GM21515 (cell line): ENCODE results near the gene REG4.
A peak's percentile ranks its signal among the peaks of the same experiment; 100 is the strongest.
"Not testable (repeated sequence)": the region's sequence is repeated elsewhere in the genome, so short reads cannot be mapped to it uniquely, and the experiment has no call there.

Source experiments
- ATAC-seq: cut with Tn5 transposase; IDR thresholded peaks from one replicate; pipeline ENCODE4 v1.9.1; 2021; ENCODE audit not compliant: unreplicated experiment

The REG4 gene

DNA sequence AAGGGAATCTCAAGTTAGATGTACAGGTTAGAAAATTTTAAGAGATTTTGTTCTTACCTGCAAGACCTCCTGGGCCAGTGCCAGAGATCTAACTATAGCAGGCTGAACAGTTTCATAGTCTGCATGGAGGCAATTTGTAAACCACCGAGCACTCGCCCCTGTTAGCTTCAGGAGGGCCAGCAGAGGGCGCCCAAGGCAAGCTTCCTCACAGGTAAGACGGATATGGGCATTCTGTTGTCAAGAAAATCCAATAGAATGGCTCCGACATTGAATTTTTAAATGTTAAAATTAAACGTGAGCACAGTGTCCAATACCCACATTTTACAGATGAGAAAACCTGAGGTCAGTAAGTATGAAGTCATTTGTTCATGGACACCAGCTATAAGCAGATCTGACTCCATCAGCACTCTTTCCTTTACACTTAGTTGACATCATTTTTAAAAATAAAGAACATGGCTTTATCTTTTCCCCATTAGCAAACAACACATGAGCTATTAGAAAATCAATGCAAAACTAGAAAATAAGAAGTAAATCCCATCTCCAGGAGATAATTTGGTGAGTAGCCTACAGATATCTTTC, 2.2 kb downstream of the REG4 start:
- peak; percentile 80 for ATAC-seq

DNA sequence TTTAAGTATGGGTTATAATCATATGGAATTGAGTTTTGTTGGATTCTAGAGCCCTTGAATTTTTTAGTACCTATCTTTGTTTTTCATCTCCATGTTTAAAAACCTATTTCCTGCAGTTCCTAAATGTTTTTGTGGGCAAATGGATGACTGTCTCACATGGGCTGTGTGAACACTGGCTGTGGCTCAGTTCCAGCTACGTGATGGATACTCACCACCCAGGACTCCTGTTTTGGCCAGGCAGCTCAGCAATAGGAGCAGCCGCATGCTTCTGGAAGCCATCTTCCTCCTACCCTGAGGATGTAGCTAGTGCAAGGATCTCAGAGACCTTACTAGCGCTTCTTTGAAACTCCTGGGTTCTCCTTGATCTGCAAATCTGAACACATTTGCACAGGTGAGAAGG, 2.8 kb downstream of the REG4 start:
- no peak for ATAC-seq

GRCh38 chr1:119806489-119806888, 4.8 kb downstream of the REG4 start:
- no peak for ATAC-seq

DNA sequence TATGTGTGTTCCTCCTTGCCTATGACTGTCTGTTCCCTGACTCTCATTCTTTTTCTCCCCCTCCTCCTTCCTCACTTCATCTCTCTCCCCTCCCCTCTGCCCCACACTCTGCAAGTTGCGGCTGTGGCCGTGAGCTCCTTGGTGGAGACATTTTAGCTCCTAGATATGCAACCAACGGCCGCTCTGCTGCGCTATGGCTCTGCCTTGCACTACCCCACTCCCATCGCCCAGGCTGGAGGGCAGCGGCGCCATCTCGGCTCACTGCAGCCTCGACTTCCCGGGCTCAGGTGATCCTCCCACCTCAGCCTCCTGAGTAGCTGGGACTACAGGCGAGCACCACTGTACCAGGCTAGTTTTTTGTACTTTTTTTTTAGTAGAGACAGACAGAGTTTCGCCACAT, 5.5 kb downstream of the REG4 start:
- no peak for ATAC-seq

DNA sequence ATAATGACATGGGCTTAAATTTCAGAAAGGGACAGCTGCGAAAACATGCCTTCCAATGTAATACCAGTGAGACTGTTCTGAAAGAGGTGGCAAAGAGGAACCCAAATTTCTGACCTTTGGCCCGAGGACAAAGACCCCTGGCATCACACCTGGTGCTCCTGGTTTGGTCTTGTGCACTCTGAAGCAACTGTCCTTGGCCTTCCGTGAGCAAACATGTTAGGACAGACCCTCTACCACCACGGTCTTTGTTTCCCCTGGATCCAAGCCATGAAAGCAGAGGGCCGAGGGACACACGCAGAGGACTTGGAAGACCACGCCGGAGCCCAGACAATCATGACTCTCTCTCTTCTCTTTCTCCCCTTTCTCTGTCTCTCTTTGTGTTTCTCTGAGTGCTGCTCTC, 6.0 kb downstream of the REG4 start:
- no peak for ATAC-seq

DNA sequence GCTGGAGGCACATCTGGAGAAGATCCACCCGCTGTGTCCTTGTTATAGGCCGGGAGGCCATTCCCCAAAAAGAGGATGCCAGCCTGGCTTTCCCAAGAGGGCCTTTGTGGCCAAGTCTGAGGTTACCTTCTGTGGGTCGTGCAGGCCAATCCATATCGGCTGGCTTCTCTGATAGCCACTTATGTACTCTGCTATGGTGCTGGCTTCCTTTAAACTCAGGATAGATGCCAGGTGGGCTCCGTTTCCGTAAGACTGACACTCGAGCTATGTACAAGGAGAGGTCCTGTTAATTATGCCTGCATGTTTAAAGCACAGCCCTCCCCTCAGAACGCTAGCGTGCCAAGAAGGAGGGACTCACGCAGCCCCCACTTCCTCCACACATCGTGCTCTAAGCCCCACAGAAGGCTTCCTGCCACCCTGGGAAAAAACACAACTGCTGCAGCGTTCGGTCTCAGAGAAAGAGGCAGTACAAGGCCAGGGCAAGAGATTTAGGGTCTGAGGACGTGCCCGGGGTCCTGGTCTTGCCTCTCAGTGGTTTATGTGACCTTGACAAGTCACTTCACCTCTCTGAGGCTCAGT, 11.6 kb downstream of the REG4 start:
- ATAC-seq: no peak

DNA sequence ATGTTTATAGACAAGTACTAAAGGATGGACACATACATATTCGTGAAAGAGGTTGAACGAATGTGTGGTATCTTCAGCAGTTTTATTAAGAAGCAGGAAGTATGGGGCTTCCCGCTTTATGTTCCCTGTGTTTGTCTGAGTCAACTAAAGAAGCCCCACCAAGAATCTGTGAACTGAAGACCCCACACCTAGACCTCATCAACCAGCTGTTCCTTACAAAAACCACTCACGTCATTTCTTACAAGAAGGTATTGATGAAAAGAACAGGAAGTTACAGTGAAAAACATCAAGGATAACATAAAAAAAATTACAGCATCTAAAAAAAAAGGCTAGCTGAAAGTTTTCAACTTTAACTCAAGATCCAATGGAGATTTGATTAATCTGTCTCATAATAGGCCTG, 12.3 kb downstream of the REG4 start:
- ATAC-seq: no peak

DNA sequence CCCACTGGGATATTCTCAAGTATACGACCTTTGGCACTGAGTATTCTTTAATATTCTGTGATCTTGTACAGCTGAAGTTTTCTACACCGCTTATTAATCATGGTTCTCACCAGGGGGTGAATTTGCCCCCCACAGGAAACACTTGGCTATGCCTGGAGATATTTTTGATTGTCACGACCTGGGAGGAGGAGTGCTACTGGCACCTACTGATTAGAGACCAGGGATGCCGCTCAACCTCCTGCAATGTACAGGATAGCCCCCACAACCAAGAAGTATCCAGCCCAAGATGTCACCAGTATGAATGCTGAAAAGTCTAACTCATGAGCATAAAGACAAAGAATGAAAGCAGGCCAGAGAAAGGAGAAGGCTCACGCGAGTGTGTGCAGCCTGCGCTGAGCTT, 13.7 kb downstream of the REG4 start:
- ATAC-seq: no peak

DNA sequence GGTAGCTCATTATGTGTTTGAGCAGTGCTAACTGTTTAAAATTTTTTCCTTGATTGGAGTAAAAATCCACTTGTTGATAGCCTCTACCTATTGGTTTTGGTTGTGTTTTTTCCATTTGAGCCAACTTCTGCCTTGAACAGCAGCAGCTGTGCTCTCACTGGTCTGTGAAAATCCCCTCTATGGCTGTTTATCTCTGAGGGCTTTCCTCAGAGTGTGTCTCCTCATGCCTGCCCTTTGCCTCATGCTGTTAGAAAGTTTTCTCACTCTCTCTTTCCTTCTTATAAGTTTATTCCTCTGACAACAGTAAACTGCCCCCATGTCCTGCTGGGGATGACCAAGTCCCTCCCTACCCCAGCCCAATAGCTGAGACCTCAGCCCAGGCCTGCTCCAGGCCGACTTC, 14.1 kb downstream of the REG4 start:
- ATAC-seq: no peak

GRCh38 chr1:119795261-119796200, 15.7 kb downstream of the REG4 start:
- ATAC-seq: no peak

DNA sequence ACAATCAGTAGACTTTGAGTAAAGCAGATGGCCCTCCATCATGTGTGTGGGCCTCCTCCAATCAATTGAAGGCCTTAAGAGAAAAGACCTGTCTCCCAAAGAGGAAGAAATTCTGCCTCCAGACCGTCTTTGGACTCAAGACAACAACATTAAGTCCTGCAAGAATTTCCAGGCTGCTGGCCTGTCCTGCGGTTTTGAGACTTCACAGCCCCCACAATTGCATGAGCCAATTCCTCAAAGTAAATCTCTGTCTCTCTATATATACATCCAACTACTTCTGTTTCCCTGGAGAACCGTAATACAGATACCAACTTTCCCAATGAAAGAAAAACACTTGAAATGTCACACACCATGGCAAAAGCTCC, 16.4 kb downstream of the REG4 start:
- no peak for ATAC-seq

- no peak for ATAC-seq
Measured at GRCh38 chr1:119794230-119794875, 16.9 kb downstream of the REG4 start.

GRCh38 chr1:119791377-119791776, 19.9 kb downstream of the REG4 start:
- no peak for ATAC-seq

DNA sequence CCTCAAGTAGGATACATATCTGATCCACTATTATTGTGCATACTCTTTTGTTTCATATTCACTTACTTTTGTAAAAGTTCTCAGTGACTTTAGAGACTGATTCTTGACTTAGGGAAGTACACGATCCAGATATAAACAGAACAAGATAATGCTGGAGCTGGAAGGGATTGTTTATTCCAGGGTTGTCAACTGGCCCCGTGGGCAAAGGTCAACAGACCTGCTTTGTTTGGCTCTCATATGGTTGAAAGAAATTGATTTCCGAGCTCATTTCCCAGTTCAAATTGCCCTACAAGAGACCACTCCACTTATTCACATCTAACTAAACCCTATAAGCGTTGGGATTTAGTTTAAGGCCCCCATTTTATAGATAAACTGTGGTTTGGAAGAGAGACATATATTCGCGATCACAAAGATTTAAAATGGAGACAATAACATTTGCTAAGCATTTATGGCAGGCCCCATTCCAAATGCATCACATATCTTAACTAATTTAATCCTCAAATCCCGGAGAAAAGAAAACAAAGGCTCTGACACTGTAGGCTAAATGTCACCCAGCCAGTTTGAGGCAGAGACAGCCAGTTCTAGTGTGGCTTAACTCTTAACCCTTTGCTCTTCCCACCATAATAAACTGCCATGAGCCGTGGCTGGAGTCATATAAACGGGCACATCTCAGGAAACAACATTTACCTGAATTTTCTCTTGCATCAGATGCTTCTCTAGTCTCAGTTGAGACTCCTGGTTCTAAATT, 20.6 kb downstream of the REG4 start:
- ATAC-seq: no peak

DNA sequence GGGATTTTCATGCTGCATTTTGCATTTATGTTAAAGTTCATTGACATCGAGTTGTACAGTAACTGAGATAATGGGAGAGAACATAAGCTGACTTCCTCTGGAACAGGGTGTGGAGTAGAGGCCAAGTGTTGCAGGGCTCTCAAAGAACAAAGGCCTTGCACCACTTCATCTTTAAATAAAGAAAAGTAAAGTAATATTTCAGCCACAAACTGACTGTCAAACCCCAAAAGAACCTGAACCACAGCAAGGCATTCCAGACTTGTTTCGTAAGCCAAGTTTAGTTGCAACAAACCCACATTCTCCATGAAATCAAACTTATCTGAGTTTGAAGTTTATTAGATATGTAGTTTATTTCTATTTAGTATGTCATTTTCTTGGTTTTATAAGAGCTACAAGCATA, 23.5 kb downstream of the REG4 start:
- ATAC-seq: no peak

GRCh38 chr1:119786473-119787050, 24.7 kb downstream of the REG4 start:
- ATAC-seq: not testable (repeated sequence)

GRCh38 chr1:119786046-119786445, 25.2 kb downstream of the REG4 start:
- ATAC-seq: not testable (repeated sequence)

- no peak for ATAC-seq
Measured at GRCh38 chr1:119784191-119784781, 27.0 kb downstream of the REG4 start.

- no peak for ATAC-seq
Measured at GRCh38 chr1:119783354-119784185, 27.7 kb downstream of the REG4 start.
